Neural progenitor cell (in vitro differentiated cells): ENCODE results near the gene TBC1D7.

Experiments used
- EZH2phosphoT487 ChIP-seq: fragments of 200-600 bp; sonication (generic); IDR thresholded peaks from 2 replicates; pipeline ENCODE4 v1.6.1; 2017; ENCODE audit warnings: antibody characterized with exemption
- TF ChIP-seq, protein P1 (sequence below): fragments of 200-600 bp; sonication (generic); IDR thresholded peaks from 2 replicates; pipeline ENCODE4 v1.5.1; 2017; ENCODE audit warnings: antibody characterized with exemption, mild to moderate bottlenecking

DNA sequence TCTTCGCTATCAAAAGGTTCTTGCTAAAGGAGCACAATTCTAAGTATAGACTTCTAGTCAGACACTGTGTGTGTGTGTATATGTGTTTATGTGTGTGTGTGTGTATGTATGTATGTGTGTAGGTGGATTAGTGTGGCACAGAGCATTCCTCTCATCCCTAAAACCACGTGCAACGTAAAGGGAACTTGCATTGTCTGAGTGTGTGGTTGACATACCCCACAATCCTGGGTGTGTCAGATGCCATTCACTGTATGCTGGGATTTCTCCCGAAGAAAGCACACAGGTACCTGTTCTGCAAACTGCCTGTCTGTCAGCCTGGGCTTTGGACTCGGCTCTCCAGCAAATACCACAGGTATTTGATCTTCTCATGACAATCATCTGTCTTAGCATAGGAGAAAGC is 42.3 kb upstream of the TBC1D7 start:
- TF ChIP-seq, protein P1, sequence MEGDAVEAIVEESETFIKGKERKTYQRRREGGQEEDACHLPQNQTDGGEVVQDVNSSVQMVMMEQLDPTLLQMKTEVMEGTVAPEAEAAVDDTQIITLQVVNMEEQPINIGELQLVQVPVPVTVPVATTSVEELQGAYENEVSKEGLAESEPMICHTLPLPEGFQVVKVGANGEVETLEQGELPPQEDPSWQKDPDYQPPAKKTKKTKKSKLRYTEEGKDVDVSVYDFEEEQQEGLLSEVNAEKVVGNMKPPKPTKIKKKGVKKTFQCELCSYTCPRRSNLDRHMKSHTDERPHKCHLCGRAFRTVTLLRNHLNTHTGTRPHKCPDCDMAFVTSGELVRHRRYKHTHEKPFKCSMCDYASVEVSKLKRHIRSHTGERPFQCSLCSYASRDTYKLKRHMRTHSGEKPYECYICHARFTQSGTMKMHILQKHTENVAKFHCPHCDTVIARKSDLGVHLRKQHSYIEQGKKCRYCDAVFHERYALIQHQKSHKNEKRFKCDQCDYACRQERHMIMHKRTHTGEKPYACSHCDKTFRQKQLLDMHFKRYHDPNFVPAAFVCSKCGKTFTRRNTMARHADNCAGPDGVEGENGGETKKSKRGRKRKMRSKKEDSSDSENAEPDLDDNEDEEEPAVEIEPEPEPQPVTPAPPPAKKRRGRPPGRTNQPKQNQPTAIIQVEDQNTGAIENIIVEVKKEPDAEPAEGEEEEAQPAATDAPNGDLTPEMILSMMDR: no peak
- no peak for TF ChIP-seq EZH2phosphoT487
